Dendritic cell treated with granulocyte-macrophage colony-stimulating factor and Interleukin-4, amounts not matched to agents 40 ng/mL and 50 ng/mL, for 4 days (primary cell): ENCODE measurements around the gene AMOTL1.
A peak's percentile ranks its signal among the peaks of the same experiment; 100 is the strongest.

Source experiments
- H3K27ac Mint-ChIP-seq: one replicate; pipeline ENCODE4 v1.8.0; 2022; ENCODE audit warnings: mild to moderate bottlenecking, mixed read lengths
- H3K27me3 Mint-ChIP-seq: one replicate; pipeline ENCODE4 v1.8.0; 2022; ENCODE audit warnings: mild to moderate bottlenecking, mixed read lengths
- H3K36me3 Mint-ChIP-seq: one replicate; pipeline ENCODE4 v1.8.0; 2022; ENCODE audit warnings: low read depth, mixed read lengths
- H3K4me1 Mint-ChIP-seq: one replicate; pipeline ENCODE4 v1.8.0; 2022; ENCODE audit warnings: low read depth, mixed read lengths
- H3K4me3 Mint-ChIP-seq: one replicate; pipeline ENCODE4 v1.8.0; 2022; ENCODE audit warnings: mild to moderate bottlenecking, moderate library complexity, mixed read lengths
- H3K9me3 Mint-ChIP-seq: one replicate; pipeline ENCODE4 v1.8.0; 2022; ENCODE audit warnings: mixed read lengths
- intact Hi-C: fragments of 100-400 bp; cut with micrococcal nuclease; formaldehyde crosslinking; loops from one replicate; pipeline ENCODE4 v1.15.0; 2022

The AMOTL1 gene

DNA sequence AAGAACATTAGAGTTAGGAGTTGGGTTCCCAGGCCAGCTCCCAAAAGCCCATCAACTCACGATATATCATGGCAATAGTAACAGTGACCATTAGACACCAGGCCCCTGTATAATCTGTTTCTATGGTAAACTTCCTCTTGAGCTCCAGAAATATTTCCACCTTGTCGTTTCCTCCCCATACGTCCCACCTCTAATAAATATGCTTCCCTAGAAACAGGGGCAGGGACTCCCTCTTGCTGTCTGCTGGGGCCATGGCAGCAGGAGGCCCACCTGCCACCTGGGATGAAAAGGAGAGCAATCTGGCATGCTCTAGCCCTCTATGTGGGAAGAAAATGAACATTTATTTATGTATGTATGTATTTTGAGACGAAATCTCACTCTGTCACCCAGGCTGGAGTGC lies 32.2 kb upstream of the AMOTL1 start:
- Mint-ChIP-seq H3K36me3 (no peaks in the 10 kb centered on the region), H3K27ac (no peak overlapping the region), H3K9me3 (no peaks in the 10 kb centered on the region), H3K27me3 (peaks cover 4% of the 10 kb centered on the region), H3K4me3 (no peak overlapping the region), H3K4me1 (peaks cover 13% of the 10 kb centered on the region)
- intact Hi-C loops: no loop called here

DNA sequence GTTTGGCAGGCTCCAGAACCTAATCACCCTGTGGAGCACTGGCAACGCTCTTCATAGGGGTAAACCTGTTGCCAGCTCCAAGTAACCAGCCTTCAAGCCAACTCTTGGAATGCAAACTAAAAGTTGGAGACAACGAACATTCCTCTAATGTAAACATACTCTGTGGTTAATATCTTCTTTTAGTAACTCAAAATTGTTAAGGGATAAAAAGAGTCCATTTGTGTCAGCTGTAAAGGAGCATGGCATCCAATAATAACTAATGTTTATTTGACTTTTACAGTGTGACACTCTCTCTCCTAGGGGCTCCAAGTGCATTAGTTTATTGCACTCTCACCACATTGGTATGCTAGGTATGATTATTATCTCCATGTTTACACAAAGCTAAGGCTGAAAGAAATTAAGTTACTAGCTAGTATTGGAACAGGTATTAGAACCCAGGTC lies 31.0 kb upstream of the AMOTL1 start:
- H3K4me1 Mint-ChIP-seq: peaks cover 21% of the 10 kb centered on the region
- intact Hi-C loops: no loop called here
- no peaks in the 10 kb centered on the region for H3K36me3 Mint-ChIP-seq
- H3K27ac Mint-ChIP-seq: no peak overlapping the region
- no peak overlapping the region for H3K4me3 Mint-ChIP-seq
- H3K9me3 Mint-ChIP-seq: no peaks in the 10 kb centered on the region
- H3K27me3 Mint-ChIP-seq: peaks cover 15% of the 10 kb centered on the region

DNA sequence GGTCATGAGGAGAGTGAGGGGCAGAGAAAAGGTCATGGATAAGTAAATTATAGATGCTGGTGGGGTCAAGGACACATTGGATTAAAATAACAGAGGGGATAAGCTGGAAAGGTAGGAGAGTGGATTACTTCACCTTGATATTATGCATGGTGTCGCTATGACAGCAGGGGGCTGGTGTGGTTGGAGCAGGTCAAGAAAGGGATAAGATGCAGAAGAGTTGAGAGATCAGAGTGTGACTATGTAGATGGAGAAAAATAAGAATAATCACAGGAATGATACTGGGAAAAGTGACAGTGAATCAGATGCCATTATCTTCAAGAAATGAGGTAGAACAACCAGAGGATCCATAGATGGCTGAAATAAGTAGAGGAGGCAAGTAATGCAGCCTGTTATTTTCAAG lies 29.4 kb upstream of the AMOTL1 start:
- Mint-ChIP-seq H3K36me3 (no peaks in the 10 kb centered on the region), H3K27ac (no peak overlapping the region), H3K4me3 (no peak overlapping the region), H3K4me1 (peaks cover 11% of the 10 kb centered on the region), H3K9me3 (no peaks in the 10 kb centered on the region), H3K27me3 (peaks cover 18% of the 10 kb centered on the region)
- intact Hi-C loops: no loop called here

DNA sequence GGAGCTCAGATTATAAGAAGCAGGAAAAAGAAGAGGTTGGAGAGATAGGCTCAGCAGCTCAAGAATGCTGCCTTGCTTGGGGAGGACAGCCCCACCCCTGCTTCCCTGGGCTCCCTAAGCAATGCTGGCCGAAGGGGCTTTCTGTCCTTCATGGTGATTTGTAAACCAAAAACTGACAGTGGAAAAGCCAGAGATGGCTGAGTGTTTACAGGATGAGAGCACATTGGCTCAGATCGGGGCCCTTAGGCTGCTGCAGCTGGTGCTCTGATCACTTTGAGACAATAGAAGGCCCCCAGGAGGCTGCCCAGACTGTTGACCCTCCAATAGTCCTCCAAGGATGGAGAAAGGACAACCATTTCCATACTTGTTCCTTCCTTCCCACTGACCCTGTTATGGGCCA lies 28.8 kb upstream of the AMOTL1 start:
- Mint-ChIP-seq H3K9me3 (no peaks in the 10 kb centered on the region), H3K4me1 (peaks cover 11% of the 10 kb centered on the region), H3K27me3 (peaks cover 18% of the 10 kb centered on the region), H3K4me3 (no peak overlapping the region), H3K36me3 (no peaks in the 10 kb centered on the region), H3K27ac (no peak overlapping the region)
- intact Hi-C loops: no loop called here

DNA sequence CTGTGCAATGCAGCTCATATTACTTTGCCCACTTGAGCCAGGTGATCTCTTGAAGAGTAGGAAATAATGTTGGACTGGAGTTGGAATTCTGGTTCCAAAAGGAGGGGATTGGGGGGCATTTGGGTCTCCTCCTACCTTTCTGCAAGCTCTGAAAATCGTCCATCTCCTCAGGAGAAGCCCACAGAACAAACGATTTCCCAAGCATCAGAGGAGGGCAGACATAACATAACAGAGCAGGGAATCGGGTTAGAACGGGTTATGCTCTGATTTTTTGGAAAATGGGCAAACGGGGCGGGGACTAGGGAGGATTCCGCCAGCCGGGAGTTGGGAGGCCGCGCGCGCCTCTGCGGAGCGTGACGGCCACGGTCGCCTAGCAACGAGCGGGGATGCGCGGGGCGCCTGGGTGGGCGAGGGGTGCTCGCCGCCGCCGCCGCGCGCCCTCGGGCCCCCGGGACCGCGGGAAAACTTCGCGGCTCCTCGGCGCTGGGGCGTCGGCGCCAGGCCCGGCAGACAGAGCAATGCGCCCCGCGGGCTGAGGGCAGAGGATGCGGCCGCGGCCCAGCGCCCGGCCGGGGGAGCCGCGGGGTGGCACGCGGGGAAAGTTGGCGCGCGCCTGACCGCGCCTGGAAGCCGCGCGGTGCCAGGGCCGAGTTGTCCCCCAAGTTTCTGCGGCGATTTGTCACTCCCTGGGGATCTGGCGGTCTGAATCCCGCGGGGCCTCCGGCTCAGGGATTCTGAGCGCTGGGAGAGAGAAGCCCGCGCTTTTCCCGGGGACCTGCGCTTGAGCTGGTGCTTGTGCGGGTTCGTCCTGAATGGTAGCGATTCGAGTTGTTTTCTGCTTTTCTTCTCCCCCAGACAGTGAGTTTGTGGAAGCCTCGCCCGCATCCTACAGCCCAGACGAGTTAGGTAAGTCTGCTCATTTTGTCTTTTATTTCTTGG lies 27.8 kb upstream of the AMOTL1 start:
- H3K4me1 Mint-ChIP-seq: peaks cover 11% of the 10 kb centered on the region
- H3K9me3 Mint-ChIP-seq: no peaks in the 10 kb centered on the region
- peak overlapping the region; percentile 81 for H3K4me3 Mint-ChIP-seq
- intact Hi-C loops: no loop called here
- H3K36me3 Mint-ChIP-seq: no peaks in the 10 kb centered on the region
- H3K27me3 Mint-ChIP-seq: peaks cover 18% of the 10 kb centered on the region
- peak overlapping the region; percentile 38 for H3K27ac Mint-ChIP-seq

DNA sequence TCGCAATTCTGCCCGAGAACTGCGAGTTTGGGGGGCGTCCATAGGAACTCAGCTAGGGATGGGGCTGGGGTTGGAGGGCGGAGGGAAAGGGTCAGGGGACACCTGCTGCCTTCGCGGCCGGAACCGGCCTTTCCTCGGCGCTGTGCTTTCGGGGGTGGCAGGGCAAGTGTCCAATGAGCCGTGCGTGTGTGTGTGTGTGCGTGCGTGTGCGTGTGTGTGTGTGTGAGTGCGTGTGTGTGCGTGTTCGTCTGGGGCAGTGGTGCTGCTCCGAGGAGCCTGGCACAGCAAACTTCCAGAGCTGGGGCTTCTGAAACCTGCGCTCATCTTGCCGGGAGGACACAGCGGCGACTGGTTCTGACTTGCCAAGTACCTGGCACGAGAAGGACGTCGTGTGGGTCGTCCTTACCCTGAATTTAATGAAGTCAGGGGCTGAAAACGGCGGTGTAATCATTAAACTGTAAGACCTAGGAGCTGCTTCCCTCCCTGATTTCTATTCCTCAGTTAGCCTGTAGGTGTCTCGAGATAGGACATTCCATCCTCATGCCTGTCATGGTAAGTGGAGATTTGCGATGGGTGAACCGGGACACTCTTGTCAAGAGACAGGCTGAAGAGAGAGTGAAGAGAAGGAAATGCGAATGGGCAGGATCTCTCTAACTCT lies 27.0 kb upstream of the AMOTL1 start:
- peak overlapping the region; percentile 81 for H3K4me3 Mint-ChIP-seq
- H3K9me3 Mint-ChIP-seq: no peaks in the 10 kb centered on the region
- H3K36me3 Mint-ChIP-seq: no peaks in the 10 kb centered on the region
- peak overlapping the region; percentile 38 for H3K27ac Mint-ChIP-seq
- H3K4me1 Mint-ChIP-seq: peaks cover 11% of the 10 kb centered on the region
- intact Hi-C loops: no loop called here
- peaks cover 18% of the 10 kb centered on the region for H3K27me3 Mint-ChIP-seq

DNA sequence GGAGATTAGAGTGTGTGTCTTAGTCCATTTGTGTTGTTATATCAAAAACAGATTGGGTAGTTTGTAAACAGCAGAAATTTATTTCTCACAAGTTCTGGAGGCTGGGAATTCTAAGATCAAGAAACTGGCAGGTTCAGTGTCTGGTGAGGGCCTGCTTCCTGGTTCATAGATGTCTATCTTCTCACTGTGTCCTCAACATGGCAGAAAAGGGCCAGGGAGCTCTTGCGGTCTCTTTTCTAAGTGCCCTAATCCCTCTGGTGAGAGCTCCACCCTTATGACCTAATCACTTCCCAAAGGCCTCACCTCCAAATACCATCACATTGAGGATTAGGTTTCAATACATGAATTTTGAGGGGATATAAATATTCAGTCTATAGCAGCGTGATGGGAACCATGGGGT lies 25.5 kb upstream of the AMOTL1 start:
- H3K9me3 Mint-ChIP-seq: no peaks in the 10 kb centered on the region
- H3K4me1 Mint-ChIP-seq: peaks cover 11% of the 10 kb centered on the region
- intact Hi-C loops: no loop called here
- peaks cover 18% of the 10 kb centered on the region for H3K27me3 Mint-ChIP-seq
- no peaks in the 10 kb centered on the region for H3K36me3 Mint-ChIP-seq
- no peak overlapping the region for H3K4me3 Mint-ChIP-seq
- no peak overlapping the region for H3K27ac Mint-ChIP-seq

DNA sequence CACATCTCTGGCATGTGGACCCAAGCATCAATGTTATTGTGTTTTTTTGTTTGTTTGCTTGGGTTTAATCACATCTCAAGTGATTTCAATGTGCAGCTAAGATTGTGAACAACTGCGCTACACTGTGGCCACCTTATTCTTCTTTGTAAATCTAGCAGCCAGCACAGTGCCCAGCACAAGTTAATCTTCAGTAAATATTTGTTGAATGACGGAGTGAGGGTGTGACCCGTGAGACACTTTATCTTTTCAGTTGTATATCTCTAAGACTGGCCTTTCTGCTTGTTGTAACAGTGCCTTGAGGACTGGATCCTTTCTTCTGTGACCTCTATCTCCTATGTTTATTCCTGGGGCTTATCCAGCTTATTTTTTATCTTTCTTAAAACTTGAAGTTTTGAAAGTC lies 21.4 kb upstream of the AMOTL1 start:
- intact Hi-C loops: no loop called here
- H3K27ac Mint-ChIP-seq: no peak overlapping the region
- H3K27me3 Mint-ChIP-seq: peaks cover 11% of the 10 kb centered on the region
- H3K4me3 Mint-ChIP-seq: no peak overlapping the region
- peaks cover 15% of the 10 kb centered on the region for H3K4me1 Mint-ChIP-seq
- no peaks in the 10 kb centered on the region for H3K9me3 Mint-ChIP-seq
- H3K36me3 Mint-ChIP-seq: no peaks in the 10 kb centered on the region

DNA sequence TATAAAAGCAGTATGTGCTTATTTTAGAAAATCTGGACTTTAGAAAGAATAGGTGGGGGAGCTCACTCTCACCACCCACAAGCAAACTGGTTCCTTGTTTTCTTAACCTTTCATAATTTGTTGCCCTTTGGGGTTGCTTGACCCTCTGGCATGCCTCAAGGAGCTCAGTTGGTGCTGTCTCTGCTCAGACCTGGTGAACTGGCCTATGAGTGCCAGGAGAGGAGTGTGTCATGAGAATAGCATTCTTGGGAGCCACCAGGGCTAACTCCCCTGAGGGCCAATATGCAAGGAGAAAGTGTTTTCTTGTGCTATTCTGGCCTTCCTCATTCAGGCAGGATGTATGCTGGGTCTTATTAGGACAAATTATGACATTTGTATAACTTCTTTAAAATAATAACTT lies 21.0 kb upstream of the AMOTL1 start:
- intact Hi-C loops: no loop called here
- H3K27ac Mint-ChIP-seq: no peak overlapping the region
- peaks cover 11% of the 10 kb centered on the region for H3K27me3 Mint-ChIP-seq
- H3K4me3 Mint-ChIP-seq: no peak overlapping the region
- no peaks in the 10 kb centered on the region for H3K36me3 Mint-ChIP-seq
- H3K9me3 Mint-ChIP-seq: no peaks in the 10 kb centered on the region
- peaks cover 15% of the 10 kb centered on the region for H3K4me1 Mint-ChIP-seq

DNA sequence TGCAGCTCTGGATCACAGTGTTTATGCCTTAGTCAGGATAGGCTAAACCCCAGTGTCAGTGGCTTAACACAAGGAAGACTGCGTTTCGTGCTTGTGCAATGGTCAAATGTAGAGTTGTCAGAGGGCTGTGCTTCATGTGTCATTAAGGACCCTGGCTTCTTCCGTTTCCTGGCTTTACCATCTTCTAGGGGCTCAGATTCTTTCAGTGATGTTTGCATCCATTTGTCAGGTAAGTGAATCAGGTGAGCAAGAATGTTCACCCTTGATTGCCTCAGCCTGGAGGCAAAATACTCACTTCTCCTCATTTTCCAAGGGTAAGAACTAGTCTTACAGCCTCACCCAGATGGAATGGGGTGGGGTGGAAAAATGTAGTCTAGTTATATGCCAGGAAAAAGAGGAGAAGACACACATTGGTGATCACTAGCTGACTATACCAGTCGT lies 20.5 kb upstream of the AMOTL1 start:
- H3K4me3 Mint-ChIP-seq: no peak overlapping the region
- no peak overlapping the region for H3K27ac Mint-ChIP-seq
- H3K36me3 Mint-ChIP-seq: no peaks in the 10 kb centered on the region
- H3K9me3 Mint-ChIP-seq: no peaks in the 10 kb centered on the region
- intact Hi-C loops: no loop called here
- H3K4me1 Mint-ChIP-seq: peaks cover 15% of the 10 kb centered on the region
- peaks cover 12% of the 10 kb centered on the region for H3K27me3 Mint-ChIP-seq

DNA sequence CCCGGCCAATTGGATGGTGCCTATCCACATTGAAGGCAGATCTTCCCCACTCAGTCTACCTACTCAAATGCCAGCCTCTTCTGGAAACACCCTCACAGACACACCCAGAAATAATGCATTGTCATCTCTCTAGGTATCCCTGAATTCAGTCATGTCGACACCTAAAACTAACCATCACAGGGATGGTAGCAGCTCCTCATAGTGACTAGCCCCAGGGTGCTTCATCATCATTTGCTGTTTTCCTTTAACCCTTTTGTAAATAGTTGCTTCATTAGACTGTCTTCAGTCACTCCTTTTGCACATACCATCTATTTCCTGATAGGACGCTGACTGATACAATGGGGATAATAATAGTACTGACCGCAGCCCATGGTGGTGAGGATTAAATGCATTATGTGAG lies 18.8 kb upstream of the AMOTL1 start:
- H3K4me3 Mint-ChIP-seq: no peak overlapping the region
- intact Hi-C loops: no loop called here
- H3K9me3 Mint-ChIP-seq: no peaks in the 10 kb centered on the region
- H3K27ac Mint-ChIP-seq: no peak overlapping the region
- peaks cover 15% of the 10 kb centered on the region for H3K4me1 Mint-ChIP-seq
- H3K36me3 Mint-ChIP-seq: no peaks in the 10 kb centered on the region
- peaks cover 8% of the 10 kb centered on the region for H3K27me3 Mint-ChIP-seq

DNA sequence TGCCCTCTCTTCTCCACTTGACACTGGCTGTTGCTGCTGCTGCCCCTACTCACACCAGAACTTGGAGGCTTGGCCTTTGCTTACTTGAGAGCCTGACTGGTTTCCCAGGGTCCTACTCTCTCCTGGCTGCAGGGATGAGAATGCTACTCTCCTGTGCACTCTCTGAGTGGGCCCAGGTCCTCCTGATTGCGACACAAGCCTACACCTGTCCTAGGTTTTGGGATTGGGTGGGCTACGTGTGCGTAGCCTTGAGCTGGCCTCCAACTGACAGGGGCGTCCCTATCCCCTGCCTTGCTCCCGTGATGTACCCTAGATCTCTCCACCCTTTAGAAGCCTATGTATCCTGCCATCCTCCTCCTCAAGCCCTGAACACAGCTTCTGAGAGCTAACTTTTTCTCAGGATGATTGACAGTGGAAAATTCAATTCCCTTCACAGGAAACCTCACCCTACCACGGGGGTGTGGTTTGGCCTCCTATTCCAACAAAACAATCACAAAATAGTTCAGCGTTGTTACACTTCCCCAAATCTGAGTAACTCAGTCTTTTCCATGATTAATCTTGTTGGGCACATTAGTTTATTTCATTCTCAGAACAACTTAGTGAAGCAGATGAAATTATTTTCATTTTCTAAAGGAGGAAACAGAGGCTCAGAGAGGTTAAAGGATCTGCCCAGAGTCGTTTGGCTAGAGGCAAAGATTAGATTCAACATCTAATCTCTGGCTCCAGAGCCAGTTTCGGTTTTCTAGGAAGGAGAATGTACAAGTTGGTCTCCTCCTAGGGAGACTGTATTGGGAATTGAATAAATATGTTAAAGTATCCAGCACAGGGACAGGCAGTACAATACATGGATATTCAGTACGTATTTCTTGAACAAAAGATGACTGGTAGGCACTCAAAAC lies 17.6 kb upstream of the AMOTL1 start:
- intact Hi-C loops: loop anchor here (10.0 kb wide), 1 partner anchor 216 kb away; no protein-coding TSS in a partner anchor
- peak overlapping the region; percentile 40 for H3K27ac Mint-ChIP-seq
- no peaks in the 10 kb centered on the region for H3K36me3 Mint-ChIP-seq
- peaks cover 8% of the 10 kb centered on the region for H3K27me3 Mint-ChIP-seq
- peaks cover 15% of the 10 kb centered on the region for H3K4me1 Mint-ChIP-seq
- H3K9me3 Mint-ChIP-seq: no peaks in the 10 kb centered on the region
- H3K4me3 Mint-ChIP-seq: peak overlapping the region; percentile 4

DNA sequence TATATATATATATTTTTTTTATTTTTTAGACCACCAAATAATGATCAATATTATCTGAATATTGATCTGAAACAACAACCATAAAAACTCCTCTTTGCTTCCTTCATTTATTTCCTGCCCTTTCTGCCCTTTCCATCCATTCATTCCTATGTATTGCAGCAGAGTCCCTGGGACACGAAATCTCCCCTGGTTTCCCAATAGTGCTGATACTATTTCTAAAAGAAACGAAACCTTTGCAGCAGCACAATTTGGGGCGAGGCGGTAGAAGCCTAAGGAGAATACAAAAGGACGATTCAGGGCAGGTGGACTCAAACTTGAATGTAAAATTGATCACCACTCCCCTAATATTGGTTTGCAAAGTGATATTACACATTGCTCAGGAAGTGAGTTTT lies 16.9 kb upstream of the AMOTL1 start:
- H3K9me3 Mint-ChIP-seq: no peaks in the 10 kb centered on the region
- peaks cover 15% of the 10 kb centered on the region for H3K4me1 Mint-ChIP-seq
- H3K4me3 Mint-ChIP-seq: no peak overlapping the region
- peak overlapping the region; percentile 40 for H3K27ac Mint-ChIP-seq
- H3K36me3 Mint-ChIP-seq: no peaks in the 10 kb centered on the region
- intact Hi-C loops: loop anchor here (10.0 kb wide), 1 partner anchor 216 kb away; no protein-coding TSS in a partner anchor
- H3K27me3 Mint-ChIP-seq: peaks cover 8% of the 10 kb centered on the region
